Limb (tissue), 2 donors: ENCODE measurements around the gene DLX2.
"Not testable (repeated sequence)": the region's sequence is repeated elsewhere in the genome, so short reads cannot be mapped to it uniquely, and the experiment has no call there.

Experiments used
- DNase-seq, 2 donors: peaks; one replicate each; pipeline ENCODE4 v3.0.0-alpha.2; 2016; ENCODE audit errors: extremely low spot score in 2 of 2

DLX2 gene

GRCh38 chr2:172083628-172084394 is 18.9 kb downstream of the DLX2 start:
- peak in 1 of 2 donors; percentile 57 for DNase-seq

GRCh38 chr2:172082944-172083627 is 19.6 kb downstream of the DLX2 start:
- DNase-seq: peak in 1 of 2 donors; percentile 52

GRCh38 chr2:172082105-172082943 is 20.4 kb downstream of the DLX2 start:
- peak in 1 of 2 donors; percentile 24 for DNase-seq

GRCh38 chr2:172081221-172082022 is 21.3 kb downstream of the DLX2 start:
- DNase-seq: peak in 1 of 2 donors; percentile 61

- DNase-seq: no peak
Observed at GRCh38 chr2:172080641-172081220, 22.0 kb downstream of the DLX2 start.

- peak in 1 of 2 donors; percentile 38 for DNase-seq
Observed at GRCh38 chr2:172079838-172080640, 22.7 kb downstream of the DLX2 start.

GRCh38 chr2:172079416-172079815 is 23.3 kb downstream of the DLX2 start:
- DNase-seq: no peak

- DNase-seq: no peak
Observed at GRCh38 chr2:172074254-172074653, 28.4 kb downstream of the DLX2 start.

- no peak for DNase-seq
Observed at GRCh38 chr2:172073518-172073917, 29.2 kb downstream of the DLX2 start.

GRCh38 chr2:172072706-172073105 is 30.0 kb downstream of the DLX2 start:
- no peak for DNase-seq

- no peak for DNase-seq
Observed at GRCh38 chr2:172072303-172072702, 30.4 kb downstream of the DLX2 start.

- DNase-seq: no peak
Observed at GRCh38 chr2:172070936-172071335, 31.8 kb downstream of the DLX2 start.

GRCh38 chr2:172067905-172068304 is 34.8 kb downstream of the DLX2 start:
- DNase-seq: not testable (repeated sequence)

GRCh38 chr2:172066394-172066886 is 36.3 kb downstream of the DLX2 start:
- DNase-seq: no peak

GRCh38 chr2:172065111-172065510 is 37.6 kb downstream of the DLX2 start:
- no peak for DNase-seq

GRCh38 chr2:172063446-172063845 is 39.3 kb downstream of the DLX2 start:
- no peak for DNase-seq

GRCh38 chr2:172062402-172063004 is 40.2 kb downstream of the DLX2 start:
- DNase-seq: no peak

- not testable (repeated sequence) for DNase-seq
Observed at GRCh38 chr2:172060118-172060517, 42.6 kb downstream of the DLX2 start.

- no peak for DNase-seq
Observed at GRCh38 chr2:172058660-172059059, 44.0 kb downstream of the DLX2 start.
